Erythroblast (primary cell): ENCODE measurements around the gene ANK3.

Source experiments
- GATA1 ChIP-seq: IDR thresholded peaks from 2 replicates; pipeline ENCODE4 v1.6.1; 2011; ENCODE audit warnings: low read depth, mild to moderate bottlenecking, control low read depth, low read length, moderate library complexity
- POLR2A ChIP-seq: IDR thresholded peaks from 2 replicates; pipeline ENCODE4 v1.6.1; 2011; ENCODE audit warnings: mild to moderate bottlenecking, low read length

DNA sequence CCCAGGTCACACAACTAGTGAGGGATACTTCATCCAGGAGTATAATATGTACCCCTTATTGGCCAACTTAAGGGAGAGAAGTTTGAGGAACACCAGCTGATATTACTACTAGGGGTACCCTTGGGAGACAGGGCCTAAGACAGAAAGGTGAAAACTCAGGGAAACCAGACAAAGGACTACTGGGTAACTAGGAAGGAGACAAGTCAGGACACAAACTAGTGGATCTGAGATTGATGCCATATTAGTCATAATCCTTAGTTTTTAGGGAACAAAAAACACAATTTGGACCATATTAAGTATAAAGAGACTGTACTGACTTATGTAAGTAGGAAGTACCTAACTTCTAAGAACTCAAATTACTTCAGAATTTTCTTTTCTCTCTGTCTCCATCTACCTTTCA lies 404.0 kb downstream of the ANK3 start:
- no peak for TF ChIP-seq POLR2A
- TF ChIP-seq GATA1 = no peak
